Transverse colon (tissue), 4 donors: ENCODE data around the gene FAM83F. TPM values are rescaled to one million over a fixed set of nuclear protein-coding genes. Genes with fewer than 3 reads are reported as not detected.

Source experiments
- DNase-seq: peaks from one replicate; pipeline ENCODE4 v3.0.0-alpha.2; 2019
- H3K27ac ChIP-seq, 4 donors: fragments of 200-600 bp; sonication (generic); 2 replicates each; pipeline ENCODE4 v1.5.1; 2016 to 2018; ENCODE audit warnings: inconsistent platforms in 4 of 4
- H3K27me3 ChIP-seq: fragments of 200-600 bp; sonication (generic); 2 replicates; pipeline ENCODE4 v1.5.1; 2017; ENCODE audit warnings: inconsistent platforms
- H3K36me3 ChIP-seq, 4 donors: fragments of 200-600 bp; sonication (generic); 2 replicates each; pipeline ENCODE4 v1.5.1; 2017 to 2019; ENCODE audit warnings: inconsistent platforms in 4 of 4
- H3K4me1 ChIP-seq, 4 donors: fragments of 200-600 bp; sonication (generic); 2 replicates each; pipeline ENCODE4 v1.5.1; 2017 to 2020; ENCODE audit warnings: inconsistent platforms in 4 of 4
- H3K4me3 ChIP-seq, 4 donors: fragments of 200-600 bp; sonication (generic); 1 replicate in 1 of 4; 2 replicates in 3 of 4; pipeline versions ENCODE4 v1.5.1 to v1.6.1; 2017 to 2019; ENCODE audit warnings: inconsistent platforms in 4 of 4
- H3K9me3 ChIP-seq, 2 donors: fragments of 200-600 bp; sonication (generic); 2 replicates each; pipeline ENCODE4 v1.5.1; 2017 to 2019; ENCODE audit warnings: inconsistent platforms in 2 of 2
- CTCF ChIP-seq, 5 experiments: fragments of 200-600 bp in 3 of 5; fragments of 450-650 bp in 2 of 5; sonication (generic) in 3 of 5; IDR thresholded peaks; 1 replicate in 2 of 5; 2 replicates in 3 of 5; pipeline ENCODE4 v1.5.1; 2016 to 2017; ENCODE audit warnings: antibody characterized with exemption in 5 of 5, inconsistent platforms in 3 of 5, mild to moderate bottlenecking in 2 of 5, moderate library complexity in 1 of 5
- EP300 ChIP-seq: sonication (generic); formaldehyde crosslinking; IDR thresholded peaks from one replicate; pipeline ENCODE4 v1.6.1; 2017; ENCODE audit warnings: antibody characterized with exemption, low read depth
- POLR2A ChIP-seq: fragments of 450-650 bp; IDR thresholded peaks from one replicate; pipeline ENCODE4 v1.6.1; 2016; ENCODE audit warnings: antibody characterized with exemption, mild to moderate bottlenecking, moderate library complexity
- POLR2AphosphoS5 ChIP-seq, 3 donors: sonication (generic); formaldehyde crosslinking; IDR thresholded peaks; one replicate each; pipeline ENCODE4 v1.6.1; 2016; ENCODE audit warnings: antibody characterized with exemption in 3 of 3
- WGBS, 2 donors: methylation state at CpG; one replicate each; pipeline ENCODE4 v1.1.5; 2018; ENCODE audit warnings: low coverage in 1 of 2; 5-methylcytosine and 5-hydroxymethylcytosine counted together
- in situ Hi-C, 4 donors: fragments of 200-750 bp; cut with MboI; loops; one replicate each; pipeline versions ENCODE4 v1.15.0 to v1.15.1; 2017; ENCODE audit warnings: low sequenced_read_pairs in 3 of 4, low pct_ligation_motif_present in 1 of 4, low pct_unique_long_range_greater_than_20kb in 1 of 4
- intact Hi-C: fragments of 100-400 bp; cut with DNase I; formaldehyde crosslinking; loops from one replicate; pipeline ENCODE4 v1.15.1; 2023; ENCODE audit warnings: low total_unique reads
- total RNA-seq, 4 donors: library from RNA; depleted of rRNA; stranded (reverse); fragments of >200 nt; gene quantifications; one replicate each; pipeline ENCODE4 v1.1.0, GENCODE V29; 2016

Gene FAM83F
- total RNA-seq, 4 donors from 2014 or later: 18.7 to 36.3 (median 25.4) TPM

- Histone ChIP-seq H3K27ac (peak overlapping the region; percentile 81 to 88 (median 86)), H3K27me3 (peaks cover 26% of the 10 kb centered on the region), H3K36me3 (no peaks in the 10 kb centered on the region), H3K9me3 (no peaks in the 10 kb centered on the region), H3K4me1 (peaks cover 0 to 58% (median 33%) of the 10 kb centered on the region in 4 donors), H3K4me3 (no peak overlapping the region)
- in situ Hi-C loops: no loop called here
- 43 to 48% methylated on average over 5 to 11 of the region's 11 CpGs for WGBS, 2 donors
- peak in 2 of 3 donors; percentile 46 to 65 for TF ChIP-seq POLR2AphosphoS5 (IDR thresholded peaks at IDR 0.05)
- TF ChIP-seq EP300: no peak
- TF ChIP-seq CTCF (IDR thresholded peaks at IDR 0.05): peak in 2 of 5 experiments; percentile 17 to 19
- peak; percentile 54 for TF ChIP-seq POLR2A
- intact Hi-C loops: no loop called here
- peak; percentile 79 for DNase-seq
These were observed 3.4 kb downstream of the FAM83F start for GRCh38 chr22:39997939-39998726.

DNA sequence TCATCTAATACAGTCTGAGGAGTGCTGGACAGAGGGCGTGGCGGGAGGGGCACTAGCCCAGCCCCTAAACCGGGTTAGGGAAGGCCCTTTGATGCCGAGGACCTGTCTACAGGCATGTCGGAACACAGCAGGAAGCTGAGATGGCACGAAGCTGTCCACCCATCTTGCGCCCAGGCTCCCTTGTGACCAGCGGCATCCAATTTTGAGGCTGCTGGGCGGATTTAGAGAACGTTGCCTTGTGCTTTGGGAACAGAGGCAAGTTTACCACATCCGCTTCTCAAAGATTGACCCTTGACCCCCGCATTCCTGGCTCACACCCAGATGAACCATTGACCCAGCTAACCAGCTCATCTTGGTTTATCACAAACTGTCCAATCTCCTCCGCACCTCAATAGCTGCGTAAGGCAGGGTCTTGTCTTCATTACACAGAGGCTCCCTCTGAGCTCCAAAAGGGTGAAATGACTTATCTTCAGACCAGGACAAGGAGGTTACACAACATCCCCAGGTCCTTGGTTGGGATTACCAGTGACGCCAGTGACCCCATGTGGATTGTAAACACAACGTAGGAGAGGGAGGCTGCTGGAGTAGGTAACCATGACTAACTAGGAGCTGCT lies 4.5 kb downstream of the FAM83F start:
- no peak for TF ChIP-seq POLR2A
- TF ChIP-seq EP300: no peak
- no peak for TF ChIP-seq POLR2AphosphoS5 (IDR thresholded peaks at IDR 0.05)
- TF ChIP-seq CTCF (IDR thresholded peaks at IDR 0.05): no peak
- in situ Hi-C loops (no loop called here), intact Hi-C loops (no loop called here)
- DNase-seq: peak; percentile 68
- Histone ChIP-seq H3K27ac (peak overlapping the region; percentile 81 to 88 (median 86)), H3K4me3 (no peak overlapping the region), H3K9me3 (no peaks in the 10 kb centered on the region), H3K4me1 (peaks cover 0 to 55% (median 32%) of the 10 kb centered on the region in 4 donors), H3K36me3 (no peaks in the 10 kb centered on the region), H3K27me3 (peaks cover 14% of the 10 kb centered on the region)
- WGBS, 2 donors: 61 to 80% methylated on average over 1 to 16 of the region's 16 CpGs

- Histone ChIP-seq H3K4me1 (peaks cover 0 to 50% (median 30%) of the 10 kb centered on the region in 4 donors), H3K36me3 (no peaks in the 10 kb centered on the region), H3K27me3 (peaks cover 8% of the 10 kb centered on the region), H3K27ac (peak overlapping the region in 2 of 4 donors; percentile 25 to 88), H3K9me3 (no peaks in the 10 kb centered on the region), H3K4me3 (no peak overlapping the region)
- 84% methylated on average over 5 of the region's 5 CpGs; no CpG with 5 or more reads in 1 of the 2 donors for WGBS, 2 donors
- TF ChIP-seq POLR2AphosphoS5 (IDR thresholded peaks at IDR 0.05) (no peak), POLR2A (no peak), EP300 (no peak), CTCF (IDR thresholded peaks at IDR 0.05) (no peak)
- DNase-seq: no peak
- in situ Hi-C loops: no loop called here
- intact Hi-C loops: no loop called here
These were observed 5.4 kb downstream of the FAM83F start for GRCh38 chr22:40000171-40000570.

- Histone ChIP-seq H3K4me3 (no peak overlapping the region), H3K27ac (no peak overlapping the region), H3K9me3 (no peaks in the 10 kb centered on the region), H3K4me1 (peaks cover 0 to 49% (median 30%) of the 10 kb centered on the region in 4 donors), H3K27me3 (no peaks in the 10 kb centered on the region), H3K36me3 (no peaks in the 10 kb centered on the region)
- in situ Hi-C loops: no loop called here
- 88% methylated on average over 4 of the region's 4 CpGs; no CpG with 5 or more reads in 1 of the 2 donors for WGBS, 2 donors
- DNase-seq: no peak
- intact Hi-C loops: no loop called here
- TF ChIP-seq CTCF (IDR thresholded peaks at IDR 0.05) (no peak), POLR2AphosphoS5 (IDR thresholded peaks at IDR 0.05) (no peak), EP300 (no peak), POLR2A (no peak)
These were observed 6.4 kb downstream of the FAM83F start for GRCh38 chr22:40001106-40001505.
